IPS DF 4.7 (cell line): ENCODE results near the gene GINM1.

Experiments used
- DNase-seq: peaks from one replicate; pipeline ENCODE4 v3.0.0-alpha.2; 2013; ENCODE audit warnings: low spot score; ENCODE audit errors: extremely low read depth

Gene GINM1

DNA sequence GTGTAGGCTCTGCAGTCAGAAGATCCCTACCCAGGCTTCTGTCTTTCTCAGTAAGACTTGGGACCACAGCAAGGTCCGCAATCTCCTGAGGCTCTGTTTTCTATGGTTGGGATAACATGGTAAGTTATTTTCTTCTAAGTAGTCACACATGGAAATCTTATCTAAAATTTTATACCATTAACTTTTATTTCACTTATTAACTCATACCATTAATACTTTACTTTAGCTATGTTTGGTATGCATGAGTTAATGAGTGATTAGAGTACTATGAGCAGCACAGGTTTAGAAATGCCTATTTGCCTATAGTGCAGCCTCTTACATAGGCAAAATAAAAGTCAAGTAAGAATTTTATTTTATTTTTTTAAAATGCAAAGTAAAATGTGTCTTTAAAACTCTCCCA lies 27.2 kb downstream of the GINM1 start:
- DNase-seq, result no peak

- no peak for DNase-seq
Observed at GRCh38 chr6:149600508-149600907, 34.3 kb downstream of the GINM1 start.

GRCh38 chr6:149608381-149608982 lies 42.3 kb downstream of the GINM1 start:
- no peak for DNase-seq

DNA sequence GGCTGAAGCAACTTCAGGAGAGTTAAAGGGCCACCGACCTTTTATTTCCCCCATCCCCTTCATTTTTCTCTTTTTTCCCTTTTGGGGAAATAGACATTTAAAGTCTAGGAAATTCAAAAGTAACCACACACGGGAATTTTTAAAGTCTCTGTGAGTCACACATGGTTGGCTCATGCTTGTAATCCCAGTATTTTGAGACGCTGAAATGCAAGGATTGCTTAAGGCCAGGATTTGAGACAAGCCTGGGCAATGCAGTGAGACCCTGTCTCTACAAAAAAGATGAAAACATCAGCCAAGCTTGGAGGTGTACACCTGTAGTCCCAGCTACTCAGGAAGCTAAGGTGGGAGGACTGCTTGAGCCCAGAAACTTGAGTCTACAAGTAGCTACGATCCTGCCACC lies 48.2 kb downstream of the GINM1 start:
- no peak for DNase-seq

DNA sequence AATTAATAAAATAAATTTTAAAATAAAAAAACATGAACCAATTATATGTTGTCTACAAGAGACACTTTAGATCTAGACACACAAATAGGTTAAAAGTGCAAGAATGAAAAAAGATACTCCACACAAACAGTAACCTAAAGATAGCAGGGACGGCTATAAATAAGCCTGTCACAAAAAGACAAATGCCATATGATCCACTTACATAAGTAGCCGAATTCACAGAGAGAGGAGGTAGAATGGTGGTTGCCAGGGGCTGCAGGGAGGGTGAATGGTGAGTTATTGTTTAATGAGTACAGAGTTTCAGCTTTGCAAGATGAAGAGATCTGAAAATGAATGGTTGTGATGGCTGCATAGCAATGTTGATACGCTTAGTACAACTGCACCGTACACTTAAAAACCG lies 49.6 kb downstream of the GINM1 start:
- DNase-seq, result no peak

- DNase-seq, result no peak
Observed at GRCh38 chr6:149627672-149628071, 61.5 kb downstream of the GINM1 start.

GRCh38 chr6:149628875-149629510 lies 62.8 kb downstream of the GINM1 start:
- DNase-seq, result no peak

GRCh38 chr6:149634315-149634714 lies 68.1 kb downstream of the GINM1 start:
- no peak for DNase-seq

- DNase-seq, result no peak
Observed at GRCh38 chr6:149636124-149636523, 69.9 kb downstream of the GINM1 start.
